ENCODE results near the gene RASL10A. TPM values are rescaled to one million over a fixed set of nuclear protein-coding genes. Genes with fewer than 3 reads are reported as not detected.

Gene RASL10A
- polyA plus RNA-seq, 3 donors = 0.12 to 0.32 (median 0.20) TPM

Other genes with a start within 250 kb of the RASL10A start
- gene KREMEN1, start 242.7 kb downstream of the RASL10A start, polyA plus RNA-seq (ENCODE audit: insufficient read length in 3 of 3) = 10 to 100 TPM; 21.7 to 23.7 (median 23.3) TPM
- gene EMID1, start 109.8 kb downstream of the RASL10A start, polyA plus RNA-seq (ENCODE audit: insufficient read length in 3 of 3) = 100 to 1,000 TPM in 1 of 3 donors, 10 to 100 TPM in 2; 59.9 to 106 (median 88.8) TPM
- 10 to 100 TPM; 21.4 to 35.0 (median 32.4) TPM for gene RHBDD3, start 47.7 kb downstream of the RASL10A start, polyA plus RNA-seq (ENCODE audit: insufficient read length in 3 of 3)
- 100 to 1,000 TPM; 340 to 350 (median 343) TPM for gene EWSR1, start 47.4 kb downstream of the RASL10A start, polyA plus RNA-seq (ENCODE audit: insufficient read length in 3 of 3)
- 1 to 10 TPM; 5.5 to 9.1 (median 7.3) TPM for gene GAS2L1, start 9.0 kb downstream of the RASL10A start, polyA plus RNA-seq (ENCODE audit: insufficient read length in 3 of 3)
- 10 to 100 TPM; 42.8 to 46.8 (median 43.9) TPM for gene AP1B1, start 72.9 kb upstream of the RASL10A start, polyA plus RNA-seq (ENCODE audit: insufficient read length in 3 of 3)
- 1 to 10 TPM; 1.1 to 1.2 (median 1.2) TPM for gene RFPL1, start 122.9 kb upstream of the RASL10A start, polyA plus RNA-seq (ENCODE audit: insufficient read length in 3 of 3)
- gene NEFH, start 164.5 kb upstream of the RASL10A start, polyA plus RNA-seq (ENCODE audit: insufficient read length in 3 of 3) = 1 to 10 TPM; 8.0 to 8.6 (median 8.4) TPM
- 10 to 100 TPM; 31.6 to 34.2 (median 31.7) TPM for gene THOC5, start 238.1 kb upstream of the RASL10A start, polyA plus RNA-seq (ENCODE audit: insufficient read length in 3 of 3)

Measured in renal cortex interstitium (tissue), 3 donors.